HG02610 (cell line): ENCODE results near the gene LAPTM5.
A peak's percentile ranks its signal among the peaks of the same experiment; 100 is the strongest.

Experiments used
- ATAC-seq: cut with Tn5 transposase; IDR thresholded peaks from one replicate; pipeline ENCODE4 v1.9.1; 2021; ENCODE audit warnings: mild to moderate bottlenecking, moderate library complexity; ENCODE audit not compliant: unreplicated experiment

The LAPTM5 gene

DNA sequence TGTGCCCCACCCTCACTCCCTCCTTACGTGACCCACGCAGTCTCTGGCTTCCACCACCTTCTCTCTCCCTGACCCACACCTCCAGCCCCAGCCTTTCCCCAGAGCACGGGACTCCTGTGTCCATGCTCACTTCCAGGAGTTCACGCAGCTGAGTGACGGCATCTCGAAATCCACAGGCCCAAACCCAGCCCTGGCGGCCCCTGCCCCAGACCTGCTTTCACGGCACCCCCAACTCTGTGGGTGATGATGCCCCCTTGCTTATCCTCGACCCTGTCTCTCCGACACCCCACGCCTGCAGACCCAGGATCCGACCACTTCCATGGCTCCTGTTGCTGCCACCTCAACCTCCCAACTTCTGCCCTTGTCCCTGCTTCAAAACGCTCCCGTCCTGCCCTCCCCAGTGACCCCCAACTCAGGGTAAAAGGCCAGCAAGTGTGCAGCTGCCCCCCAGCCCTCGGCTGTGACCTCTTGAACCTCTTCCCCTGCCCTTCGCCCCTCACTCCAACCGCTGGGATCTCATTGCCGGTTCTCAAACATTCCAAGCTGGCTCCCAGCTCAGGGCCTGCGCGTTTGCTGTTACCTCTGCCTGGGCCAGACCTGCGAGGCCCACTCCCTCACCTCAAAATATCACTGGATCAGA lies 30.4 kb upstream of the LAPTM5 start:
- no peak for ATAC-seq

GRCh38 chr1:30787266-30787665 lies 29.7 kb upstream of the LAPTM5 start:
- no peak for ATAC-seq

DNA sequence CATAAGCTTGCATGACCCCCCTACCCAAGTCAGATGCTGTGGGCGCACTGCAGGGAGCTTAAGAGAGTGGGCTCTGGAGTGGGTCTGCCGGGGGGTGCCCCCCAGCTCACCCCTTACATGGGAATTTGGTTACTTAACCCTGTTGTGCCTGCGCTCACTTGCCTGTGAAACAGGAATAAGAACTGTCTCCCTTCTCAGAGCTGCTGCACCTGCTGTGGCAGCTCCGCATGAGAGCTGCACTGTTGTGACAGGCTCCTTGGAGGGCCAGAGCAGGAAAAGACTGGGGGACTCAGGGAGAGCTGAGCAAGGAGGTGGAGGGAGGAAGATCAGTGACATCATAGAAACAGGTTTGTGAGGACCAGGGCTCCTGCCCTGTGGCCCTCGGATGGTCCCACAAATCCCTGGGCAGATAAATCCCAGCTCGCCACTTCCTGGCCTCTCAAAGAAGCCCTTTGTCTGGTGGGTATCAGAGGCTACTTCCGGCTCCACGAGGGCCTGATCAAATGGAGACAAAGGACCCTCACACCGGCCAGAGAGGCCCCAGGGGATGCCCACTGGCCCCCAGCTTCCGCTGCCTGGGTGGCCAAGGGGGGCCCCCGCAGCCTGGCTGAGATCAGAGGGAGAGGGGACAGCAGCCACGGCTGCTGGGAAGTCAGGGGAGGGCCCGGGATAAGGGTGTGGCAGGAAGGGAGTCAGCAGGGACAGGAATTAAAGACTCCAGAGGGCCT lies 28.9 kb upstream of the LAPTM5 start:
- no peak for ATAC-seq

GRCh38 chr1:30785714-30786113 lies 28.1 kb upstream of the LAPTM5 start:
- ATAC-seq: no peak

GRCh38 chr1:30785181-30785580 lies 27.6 kb upstream of the LAPTM5 start:
- no peak for ATAC-seq

DNA sequence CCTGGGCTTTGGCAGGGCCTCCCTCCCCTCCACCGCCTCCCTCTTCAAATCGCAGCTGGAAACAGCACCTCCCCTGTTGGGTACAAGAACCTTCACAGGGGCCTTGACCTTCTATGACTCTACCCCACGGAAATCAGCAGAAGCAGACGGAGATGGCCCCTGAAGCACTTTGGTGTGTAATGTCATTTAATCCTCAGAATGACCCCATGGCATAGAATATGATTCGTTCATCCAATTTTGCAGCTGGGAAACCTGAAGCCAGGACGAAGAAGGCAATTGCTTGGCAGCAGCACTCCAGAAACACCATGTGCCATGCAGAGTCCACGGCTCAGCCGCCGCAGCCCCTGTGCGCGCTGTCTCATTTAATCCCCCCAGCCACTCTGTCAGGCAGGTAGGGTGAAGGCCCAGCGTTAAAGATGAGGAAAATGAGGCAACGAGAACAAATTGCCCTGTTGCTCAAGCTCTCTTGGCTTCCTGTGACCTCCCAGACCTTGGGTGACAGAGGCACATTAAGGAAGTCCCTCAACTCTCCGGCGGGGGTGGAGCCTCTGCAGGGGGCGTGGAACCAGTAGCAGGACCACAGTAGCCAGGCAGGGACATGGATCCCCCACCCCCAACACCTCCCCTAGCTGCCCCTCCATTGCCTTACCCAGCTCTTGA lies 25.8 kb upstream of the LAPTM5 start:
- ATAC-seq: no peak

- ATAC-seq: peak; percentile 46
Observed at GRCh38 chr1:30782361-30783255, 25.0 kb upstream of the LAPTM5 start.

- ATAC-seq: no peak
Observed at GRCh38 chr1:30781906-30782305, 24.3 kb upstream of the LAPTM5 start.

GRCh38 chr1:30780409-30780808 lies 22.8 kb upstream of the LAPTM5 start:
- ATAC-seq: no peak

DNA sequence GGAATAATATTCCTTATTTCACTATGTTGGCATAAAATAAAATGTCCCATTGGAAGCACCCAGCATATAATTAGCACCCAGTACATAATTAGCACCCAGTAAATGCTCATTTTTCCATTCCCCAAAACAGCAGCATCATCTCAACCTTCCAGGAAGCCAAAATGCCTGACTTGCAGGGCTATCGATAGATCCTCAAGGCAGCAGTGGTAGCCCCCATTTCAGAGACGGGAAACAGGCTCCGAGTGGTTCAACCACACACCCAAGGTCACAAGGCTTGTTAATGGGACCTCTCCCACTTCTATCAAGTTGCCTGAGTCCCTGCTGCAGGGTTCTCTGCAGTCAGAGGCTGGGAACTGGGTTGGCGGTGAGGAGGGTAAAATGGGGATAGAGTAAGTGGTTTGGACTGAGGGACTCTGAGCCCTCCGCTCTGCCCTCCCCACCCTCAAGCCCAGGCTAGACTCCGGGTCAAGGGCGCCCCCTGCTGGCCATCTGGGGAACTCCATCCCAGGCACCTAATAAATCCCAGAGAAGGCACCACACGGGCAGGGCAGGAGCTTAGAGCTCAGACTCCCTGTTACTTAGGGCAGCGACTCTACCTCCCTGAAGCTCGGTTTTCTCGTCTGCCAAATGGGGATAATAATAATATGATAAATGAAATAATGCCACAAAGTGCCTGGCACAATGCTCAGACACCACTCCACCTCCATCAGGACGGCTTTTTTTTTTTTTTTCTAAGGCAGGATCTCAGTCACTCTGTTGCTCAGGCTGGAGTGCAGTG lies 21.9 kb upstream of the LAPTM5 start:
- peak; percentile 36 for ATAC-seq

DNA sequence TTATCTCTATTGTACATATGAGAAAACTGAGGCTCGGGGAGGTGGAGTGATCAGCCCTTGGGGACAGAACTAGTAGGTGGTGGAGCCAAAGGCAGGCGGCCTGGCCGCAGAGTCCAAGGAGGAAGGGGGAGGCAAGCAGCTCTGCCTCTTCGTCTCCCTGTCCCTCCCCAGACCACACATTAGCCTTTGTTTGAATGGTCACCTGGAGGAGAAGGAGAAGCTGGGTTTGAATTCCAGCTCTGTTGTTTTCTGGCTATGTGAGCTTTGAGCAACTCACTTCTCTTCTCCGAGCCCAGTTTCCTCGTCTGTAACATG lies 21.4 kb upstream of the LAPTM5 start:
- no peak for ATAC-seq

DNA sequence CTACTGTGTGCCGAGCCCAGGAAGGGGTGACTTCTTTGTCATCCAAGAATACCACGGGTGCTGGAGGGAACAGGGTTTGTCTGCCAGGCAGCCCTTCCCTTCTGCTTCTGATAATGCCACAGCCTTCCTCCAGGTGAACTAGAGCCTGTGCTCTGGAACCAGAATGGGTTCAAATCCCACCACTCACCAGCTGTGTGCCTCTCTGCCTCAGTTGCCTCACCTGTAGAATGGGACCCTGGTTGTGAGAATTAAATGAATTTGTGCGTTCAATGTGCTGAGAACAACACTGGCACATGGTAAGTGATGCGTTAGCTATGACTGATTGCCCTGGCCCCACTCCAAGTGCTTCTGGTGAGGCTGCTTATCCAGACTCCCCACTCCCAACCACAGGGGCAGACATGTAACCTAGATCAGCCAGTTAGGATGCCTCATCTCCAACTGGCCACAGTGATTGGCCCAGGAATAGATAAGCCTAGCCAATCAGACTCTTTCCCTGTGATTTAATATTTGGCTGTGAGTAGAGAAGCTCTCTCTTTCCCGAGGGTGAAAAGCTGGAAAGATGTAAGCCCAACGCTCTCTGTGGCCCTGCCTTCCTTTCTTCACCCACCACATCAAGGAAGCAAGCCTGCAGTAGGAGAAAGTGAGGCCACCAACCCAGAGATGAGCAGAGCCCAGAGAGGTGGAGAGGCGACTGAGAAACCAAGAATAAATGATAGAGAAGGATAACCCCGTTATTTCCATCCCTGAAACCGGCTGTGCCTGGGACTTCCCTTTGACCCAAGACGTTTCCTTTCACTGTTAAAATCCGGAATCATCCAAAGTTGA lies 20.8 kb upstream of the LAPTM5 start:
- no peak for ATAC-seq

GRCh38 chr1:30777904-30778153 lies 20.3 kb upstream of the LAPTM5 start:
- ATAC-seq: no peak

- no peak for ATAC-seq
Observed at GRCh38 chr1:30777060-30777903, 19.7 kb upstream of the LAPTM5 start.

GRCh38 chr1:30776097-30777059 lies 18.8 kb upstream of the LAPTM5 start:
- no peak for ATAC-seq

GRCh38 chr1:30775433-30775975 lies 17.9 kb upstream of the LAPTM5 start:
- no peak for ATAC-seq

GRCh38 chr1:30774550-30775432 lies 17.2 kb upstream of the LAPTM5 start:
- no peak for ATAC-seq
